Heart left ventricle (tissue), 13 donors: ENCODE results near the gene PTPN13.

ENCODE experiments used
- CTCF ChIP-seq, 12 donors: fragments of 200-600 bp; sonication (generic) in 4 of 12; IDR thresholded peaks; one replicate each; pipeline versions ENCODE4 v1.5.0 to v1.8.0; 2018 to 2022; ENCODE audit warnings: antibody characterized with exemption in 12 of 12, mild to moderate bottlenecking in 5 of 12
- POLR2A ChIP-seq, 2 donors: fragments of 450-650 bp; IDR thresholded peaks; one replicate each; pipeline ENCODE4 v1.6.1; 2017; ENCODE audit warnings: antibody characterized with exemption in 2 of 2, mild to moderate bottlenecking in 2 of 2, moderate library complexity in 2 of 2
- donor health status: ischemic (EF 13 %, LVEDD 7.1; RV severe dilation, severe dysfunction).
- donor health status: DM: no; HTN: yes; CAD: no.
- donor health status: DM: no; HTN: no; CAD: no.
- donor health status: ischemic (EF 25% LVEDD 6.9; RV normal size, moderate dysfunction).
- donor health status: ischemic (EF 25% LVEDD 5.7; RV mildly dilated, moderate dysfunction).
- donor health status: ischemic (EF 35%, LVEDD 5.7; RV mildly dilated, moderate dysfunction).
- donor health status: nonischemic (EF 11% LVEDD 7.7; RV severe dilation, severe dysfunction).
- donor health status: DM: yes; HTN: yes; CAD: no.
- donor health status: PGD.
- donor health status: ischemic (EF 29% LVEDD 5.4; RV normal size, mild dysfunction).
- donor health status: nonischemic (EF 23%, LVEDD 6.1; RV moderate dilation, normal function).

- TF ChIP-seq POLR2A (IDR thresholded peaks at IDR 0.05) (no peak), CTCF (IDR thresholded peaks at IDR 0.05) (no peak)
Observed at GRCh38 chr4:86847571-86847970, 253.5 kb downstream of the PTPN13 start.
